Measurements from ENCODE around the gene SHLD3.
"Not testable (repeated sequence)": the region's sequence is repeated elsewhere in the genome, so short reads cannot be mapped to it uniquely, and the experiment has no call there.

The SHLD3 gene

DNA sequence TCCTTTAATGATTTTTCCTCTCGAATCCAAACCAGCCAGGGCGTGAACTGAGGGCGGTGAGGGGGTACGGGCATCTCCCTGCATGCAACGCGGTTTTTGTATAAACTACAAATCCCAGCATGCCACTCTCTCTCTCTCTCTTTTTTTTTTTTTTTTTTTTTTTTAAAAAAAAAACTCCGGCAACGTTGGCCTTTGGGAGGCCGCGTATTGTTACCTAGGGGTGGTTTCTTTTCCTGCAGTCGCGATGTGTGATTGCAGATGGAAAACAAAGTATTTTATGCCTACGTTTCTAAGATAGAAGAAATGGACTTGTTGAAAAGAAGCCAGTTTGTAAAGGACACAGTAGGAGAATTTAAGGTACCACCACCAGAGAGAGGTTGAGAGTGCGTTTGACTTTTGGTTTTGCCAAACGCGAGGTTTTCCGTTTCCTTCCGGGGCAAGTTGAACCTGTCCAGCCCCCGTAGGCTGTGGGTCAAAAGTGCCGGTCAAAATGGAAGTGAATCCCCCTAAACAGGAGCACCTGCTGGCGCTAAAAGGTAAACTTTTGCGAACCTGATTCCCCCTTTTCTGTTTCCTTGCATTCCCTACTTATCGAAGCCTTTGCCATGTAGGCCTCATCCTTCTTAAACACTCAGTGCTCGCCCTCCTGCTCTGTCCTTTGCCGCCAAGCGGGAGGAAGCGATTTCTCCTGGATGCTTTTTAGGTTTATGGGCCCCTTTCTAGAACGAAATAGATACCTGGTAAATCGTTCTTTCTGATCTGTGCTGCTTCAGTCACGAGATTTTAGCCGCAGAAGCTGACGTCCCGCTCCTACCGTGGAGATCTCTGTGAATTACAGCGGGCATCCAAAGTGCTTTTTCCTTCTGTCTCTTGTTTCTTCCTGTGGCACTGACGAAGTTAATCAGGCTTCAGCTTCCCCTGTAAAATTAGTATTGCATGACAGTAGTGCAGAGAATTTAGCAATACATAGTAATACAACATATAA is at the start of gene SHLD3, which contains the start of gene TRAPPC13:
Gene SHLD3 (plus strand): TSS at position 457 of the 985 bp plus-strand sequence. CDS start 4,561 bp downstream, outside the sequence.
Gene TRAPPC13 (plus strand): TSS at position 457 of the 985 bp plus-strand sequence. CDS start 34 bp downstream, at position 491.
- DNase-seq, result peak; percentile 93

DNA sequence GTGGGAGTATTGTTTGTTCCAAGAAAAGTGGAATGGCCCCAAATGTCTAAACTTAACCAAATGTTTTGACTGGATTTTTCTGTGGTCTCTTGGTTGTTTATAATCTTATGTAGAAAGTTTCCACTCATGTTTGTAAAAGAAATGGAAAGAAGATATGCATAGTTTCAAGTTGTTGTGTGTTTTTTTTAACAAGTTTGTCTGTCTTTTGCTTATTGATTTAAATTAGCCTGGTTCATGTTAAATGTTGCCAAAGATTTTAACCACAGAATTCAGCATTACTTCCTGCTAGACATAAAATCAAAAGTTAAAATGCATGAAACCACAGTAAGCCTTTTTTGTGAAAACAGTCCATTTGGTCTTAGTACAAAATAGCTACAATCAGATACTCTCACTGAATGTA is 47.7 kb upstream of the SHLD3 start:
- DNase-seq, result no peak

DNA sequence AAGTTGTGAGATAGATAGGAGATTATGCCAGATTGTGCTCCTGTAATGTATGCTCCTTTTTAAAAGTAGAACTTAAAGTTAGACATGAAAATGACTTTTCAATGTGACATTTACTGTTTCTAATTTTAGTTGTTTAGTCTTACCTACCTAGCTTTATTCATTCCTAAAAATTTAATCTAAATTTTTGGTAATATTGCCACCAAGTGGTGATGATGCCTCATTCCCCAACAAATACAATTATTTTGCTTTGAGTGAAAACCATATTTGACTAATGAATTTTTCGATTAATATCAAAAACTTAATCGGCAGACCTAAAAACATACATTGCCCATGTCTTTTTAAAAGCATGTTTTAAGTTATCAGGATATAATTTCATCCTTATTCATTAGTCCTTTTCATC is 36.1 kb upstream of the SHLD3 start:
- no peak for DNase-seq

- not testable (repeated sequence) for DNase-seq
These were observed 23.1 kb upstream of the SHLD3 start for GRCh38 chr5:65601761-65602160.

GRCh38 chr5:65611524-65611923 is 13.3 kb upstream of the SHLD3 start:
- DNase-seq, result peak; percentile 80

DNA sequence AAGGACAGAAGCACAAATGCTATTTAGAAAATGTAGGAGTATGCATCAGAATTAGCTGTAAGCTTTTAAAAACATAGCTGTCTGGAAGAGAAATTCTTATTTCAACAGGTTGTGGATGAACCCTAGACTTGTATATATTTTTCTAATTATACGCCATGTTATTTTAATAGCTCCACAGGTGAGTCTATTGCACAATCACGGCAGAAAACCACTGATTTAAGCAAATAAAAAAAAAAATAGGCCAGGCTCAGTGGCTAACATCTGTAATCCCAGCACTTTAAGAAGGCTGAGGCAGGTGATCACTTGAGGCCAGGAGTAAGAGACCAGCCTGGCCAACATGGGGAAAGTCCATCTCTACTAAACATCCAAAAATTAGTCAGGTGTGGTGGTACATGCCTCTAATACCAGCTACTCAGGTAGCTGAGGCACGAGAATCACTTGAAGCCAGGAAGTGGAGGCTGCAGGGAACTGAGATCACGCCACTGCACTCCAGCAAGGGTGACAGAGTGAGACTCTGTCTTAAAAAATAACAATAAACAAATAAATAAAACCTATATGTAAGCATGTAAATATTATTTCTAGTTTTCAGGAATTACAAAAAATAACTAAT is 12.4 kb upstream of the SHLD3 start:
- DNase-seq, result no peak

GRCh38 chr5:65620021-65620420 is 4.8 kb upstream of the SHLD3 start:
- no peak for DNase-seq

DNA sequence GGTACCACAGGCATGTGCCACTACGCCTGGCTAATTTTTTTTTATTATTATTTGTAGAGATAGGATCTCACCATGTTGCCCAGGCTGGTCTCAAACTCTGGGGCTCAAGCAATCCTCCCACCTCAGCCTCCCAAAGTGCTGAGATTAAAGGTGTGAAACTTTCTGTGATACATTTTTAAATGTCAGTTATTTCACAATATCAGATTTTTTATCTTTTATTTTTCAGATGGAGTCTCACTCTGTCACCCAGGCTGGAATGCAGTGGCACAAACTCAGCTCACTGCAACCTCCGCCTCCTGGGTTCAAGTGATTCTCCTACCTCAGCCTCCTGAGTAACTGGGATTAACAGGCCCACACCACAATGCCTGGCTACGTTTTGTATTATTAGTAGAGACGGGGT is 2.9 kb upstream of the SHLD3 start:
- DNase-seq, result not testable (repeated sequence)

- no peak for DNase-seq
These were observed 1.3 kb upstream of the SHLD3 start for GRCh38 chr5:65623482-65623881.

GRCh38 chr5:65624025-65624570 is 729 bp upstream of the SHLD3 start, which contains the start of gene TRIM23:
Gene TRIM23 (minus strand): TSS chr5:65624333. CDS start chr5:65624274, 59 bp downstream.
- DNase-seq, result peak; percentile 93

- no peak for DNase-seq
These were observed 916 bp downstream of the SHLD3 start for GRCh38 chr5:65625743-65626142.

DNA sequence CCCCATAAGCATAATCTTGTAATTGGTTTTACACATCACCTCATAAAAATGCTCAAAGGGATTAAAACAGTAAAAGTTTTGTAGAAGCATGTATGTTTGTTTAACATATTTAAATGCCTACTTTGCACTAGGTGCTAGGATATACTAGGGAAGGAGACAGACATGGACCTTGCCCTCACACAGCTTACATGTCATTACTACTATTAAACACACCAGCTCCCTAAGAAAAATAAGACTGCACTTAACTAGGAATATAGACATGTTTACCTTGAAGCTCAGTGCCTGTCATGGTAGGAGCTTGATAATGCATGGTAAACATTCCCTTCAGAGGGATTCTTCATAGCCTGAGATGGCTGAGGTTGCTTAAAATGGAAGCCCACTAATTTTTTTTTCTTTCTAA is 6.2 kb downstream of the SHLD3 start:
- DNase-seq, result no peak

- no peak for DNase-seq
These were observed 15.4 kb downstream of the SHLD3 start for GRCh38 chr5:65640240-65640639.

- DNase-seq, result no peak
These were observed 22.1 kb downstream of the SHLD3 start for GRCh38 chr5:65646938-65647337.

DNA sequence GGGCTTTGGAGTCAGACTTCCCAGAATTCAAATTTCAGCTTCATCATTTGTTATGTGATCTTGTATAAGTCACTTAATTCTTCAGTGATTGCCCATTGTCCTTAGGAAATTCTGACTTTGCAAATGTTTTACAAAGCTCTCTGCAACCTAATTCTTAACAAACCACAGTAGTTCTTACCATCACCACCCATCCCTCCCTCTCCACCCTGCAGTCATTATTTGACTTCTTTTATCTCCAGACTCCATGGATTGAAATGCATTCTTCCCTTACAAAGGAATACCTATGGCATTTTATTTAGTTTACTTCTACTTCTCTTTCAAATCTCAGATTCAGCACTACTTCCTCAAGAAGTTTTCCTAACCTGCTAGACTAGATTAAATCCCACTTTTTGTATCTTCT is 23.1 kb downstream of the SHLD3 start:
- no peak for DNase-seq

- no peak for DNase-seq
These were observed 26.3 kb downstream of the SHLD3 start for GRCh38 chr5:65651144-65651543.

DNA sequence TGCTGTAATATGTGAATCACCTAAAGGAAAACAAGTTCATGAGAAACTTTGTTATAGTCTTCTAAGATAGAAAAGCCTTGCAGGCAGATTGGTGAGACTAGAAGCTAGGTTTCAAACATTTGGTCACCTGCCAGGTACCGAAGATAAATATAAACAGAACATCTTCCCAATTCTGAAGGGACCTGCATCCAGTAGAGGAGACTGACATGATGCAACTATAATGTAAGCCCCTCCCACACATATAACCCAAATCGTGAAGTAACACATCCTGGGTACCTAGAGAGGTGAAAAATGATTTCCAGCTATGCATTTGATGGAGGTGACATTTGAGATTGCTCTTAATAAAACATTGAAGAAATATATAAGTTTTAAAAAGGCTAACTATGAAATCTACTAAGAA is 29.9 kb downstream of the SHLD3 start:
- no peak for DNase-seq

DNA sequence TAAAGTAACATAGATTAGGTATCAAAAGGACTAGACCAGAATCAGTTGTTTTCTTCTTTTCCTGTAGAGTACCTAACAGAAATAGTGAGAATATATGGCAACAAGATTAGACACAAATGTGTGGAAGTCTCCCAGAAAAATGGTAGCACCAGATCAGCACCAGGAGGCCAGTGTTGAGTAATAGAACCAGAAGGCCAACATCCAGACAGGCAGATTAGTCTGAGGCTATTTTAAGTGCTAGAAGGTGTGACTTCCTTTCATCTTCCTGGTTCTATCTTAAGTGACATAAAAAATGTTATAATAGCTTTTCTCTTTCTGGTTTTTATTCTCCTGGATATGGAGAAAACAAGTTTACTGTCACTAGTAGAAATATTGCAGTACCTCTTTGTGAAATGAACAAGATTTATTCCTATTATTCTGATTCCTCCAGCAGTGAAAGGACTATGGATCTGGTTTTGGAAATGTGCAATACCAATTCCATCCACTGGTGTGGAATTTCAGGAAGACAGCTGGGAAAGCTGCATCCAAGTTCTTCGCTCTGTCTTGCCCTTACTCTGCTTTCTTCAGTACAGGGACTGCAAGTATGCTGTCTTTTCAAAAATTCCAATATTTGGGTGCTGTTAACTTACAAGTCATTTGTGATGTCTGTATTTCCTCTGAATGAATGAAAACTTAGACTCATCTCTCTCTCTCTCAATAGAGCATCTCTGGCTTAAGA is 39.1 kb downstream of the SHLD3 start:
- no peak for DNase-seq

- DNase-seq, result no peak
These were observed 43.9 kb downstream of the SHLD3 start for GRCh38 chr5:65668696-65669095.

DNA sequence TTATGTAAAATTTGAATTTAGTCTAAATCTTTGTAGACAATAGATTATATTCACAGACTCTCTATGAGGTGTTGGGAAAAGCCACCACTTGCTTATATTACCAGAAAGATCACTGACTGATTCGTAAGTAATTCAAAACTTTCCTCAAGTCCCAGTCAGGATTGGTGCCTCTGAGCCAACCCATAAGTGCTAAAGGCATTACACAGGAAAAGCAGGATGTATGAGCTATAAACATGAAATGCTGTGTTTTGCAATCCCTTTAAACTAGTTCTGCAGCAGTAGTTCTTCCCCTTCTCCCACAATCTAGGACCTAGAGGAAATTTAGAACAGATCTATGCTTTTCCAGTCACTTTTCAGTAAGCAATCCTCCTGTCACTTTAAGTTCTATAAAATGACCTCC is 48.0 kb downstream of the SHLD3 start:
- no peak for DNase-seq

GRCh38 chr5:65674749-65675148 is 49.9 kb downstream of the SHLD3 start:
- no peak for DNase-seq

- not testable (repeated sequence) for DNase-seq
These were observed 51.2 kb downstream of the SHLD3 start for GRCh38 chr5:65676056-65676455.

Data from NCI-H187 treated with DMSO at 0.1 percent for 48 hours (cell line).